HFFc6 (cell line): ENCODE data around the gene KCND2. TPM values are rescaled to one million over a fixed set of nuclear protein-coding genes. Genes with fewer than 3 reads are reported as not detected.

Experiments
- DNase-seq: peaks from one replicate; pipeline ENCODE4 v3.0.0-alpha.2; 2018
- H3K27ac Mint-ChIP-seq: 2 replicates; pipeline ENCODE4 v1.8.0; 2020; ENCODE audit warnings: mild to moderate bottlenecking, mixed read lengths
- H3K27me3 Mint-ChIP-seq: 2 replicates; pipeline ENCODE4 v1.8.0; 2021; ENCODE audit warnings: mild to moderate bottlenecking, moderate library complexity, mixed read lengths; ENCODE audit not compliant: insufficient read depth
- H3K36me3 Mint-ChIP-seq: 2 replicates; pipeline ENCODE4 v1.8.0; 2021; ENCODE audit warnings: low read depth, mixed read lengths
- H3K4me1 Mint-ChIP-seq: 2 replicates; pipeline ENCODE4 v1.8.0; 2020; ENCODE audit warnings: low read depth, mixed read lengths
- H3K4me3 Mint-ChIP-seq: 2 replicates; pipeline ENCODE4 v1.8.0; 2020; ENCODE audit warnings: mild to moderate bottlenecking, moderate library complexity, mixed read lengths
- H3K9me3 Mint-ChIP-seq: 2 replicates; pipeline ENCODE4 v1.8.0; 2020; ENCODE audit warnings: mild to moderate bottlenecking, mixed read lengths
- total RNA-seq, 6 experiments: library from RNA; stranded (reverse); fragmentation: NEBNext Ultra II Directional; extraction: Animal tissue kit (Norgen Biotek cat#: 25700); gene quantifications; 2 replicates in 1 of 6; 3 replicates in 5 of 6; pipeline ENCODE4 v1.2.3, GENCODE V29; 2021
- TF ChIP-seq, protein P1 (sequence below): fragments of 200-600 bp; sonication (generic); IDR thresholded peaks from 2 replicates; pipeline ENCODE4 v1.5.0; 2021; ENCODE audit warnings: antibody characterized with exemption, mild to moderate bottlenecking

Gene KCND2
- total RNA-seq, 6 experiments from 2014 or later: not detected

DNA sequence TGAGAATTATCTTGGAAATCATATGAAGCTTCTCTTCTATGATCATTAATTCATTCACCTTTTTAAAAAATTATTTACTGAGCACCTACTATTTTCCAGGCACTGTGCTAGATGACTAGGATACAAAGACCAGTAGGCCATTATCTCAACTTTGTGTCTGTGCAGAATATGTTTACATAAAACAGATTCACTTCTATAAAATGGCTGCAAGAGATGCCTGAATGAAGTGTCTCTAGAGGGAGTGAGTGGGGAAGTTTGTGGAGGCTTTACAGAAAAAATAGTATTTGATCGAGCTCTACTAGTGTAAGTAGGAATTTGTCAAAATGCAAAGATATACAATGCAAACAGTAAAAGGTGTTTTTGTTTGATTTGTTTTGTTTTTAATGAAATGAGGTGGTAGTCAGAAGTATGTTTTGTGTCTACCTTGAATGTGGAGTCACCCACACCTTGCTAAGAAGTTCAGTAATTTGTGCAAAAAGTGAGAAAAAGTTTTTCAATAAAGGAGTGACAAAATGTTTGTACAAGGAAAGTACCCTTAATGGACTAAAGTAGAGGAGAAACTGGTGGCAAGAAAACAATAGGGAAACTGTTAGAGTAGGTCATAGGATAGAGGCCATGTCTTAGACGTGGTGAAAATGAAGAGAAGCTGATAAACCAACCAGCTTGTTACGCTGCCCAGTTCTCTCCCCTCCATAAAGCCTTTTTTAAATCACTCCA lies 125.5 kb downstream of the KCND2 start:
- H3K27ac Mint-ChIP-seq: no peak overlapping the region

GRCh38 chr7:120400806-120401455 lies 128.0 kb downstream of the KCND2 start:
- Mint-ChIP-seq H3K4me3 (no peak overlapping the region), H3K9me3 (peaks cover 11% of the 10 kb centered on the region), H3K27ac (no peak overlapping the region), H3K4me1 (no peaks in the 10 kb centered on the region), H3K27me3 (no peaks in the 10 kb centered on the region), H3K36me3 (no peaks in the 10 kb centered on the region)
- DNase-seq: no peak
- TF ChIP-seq, protein P1, sequence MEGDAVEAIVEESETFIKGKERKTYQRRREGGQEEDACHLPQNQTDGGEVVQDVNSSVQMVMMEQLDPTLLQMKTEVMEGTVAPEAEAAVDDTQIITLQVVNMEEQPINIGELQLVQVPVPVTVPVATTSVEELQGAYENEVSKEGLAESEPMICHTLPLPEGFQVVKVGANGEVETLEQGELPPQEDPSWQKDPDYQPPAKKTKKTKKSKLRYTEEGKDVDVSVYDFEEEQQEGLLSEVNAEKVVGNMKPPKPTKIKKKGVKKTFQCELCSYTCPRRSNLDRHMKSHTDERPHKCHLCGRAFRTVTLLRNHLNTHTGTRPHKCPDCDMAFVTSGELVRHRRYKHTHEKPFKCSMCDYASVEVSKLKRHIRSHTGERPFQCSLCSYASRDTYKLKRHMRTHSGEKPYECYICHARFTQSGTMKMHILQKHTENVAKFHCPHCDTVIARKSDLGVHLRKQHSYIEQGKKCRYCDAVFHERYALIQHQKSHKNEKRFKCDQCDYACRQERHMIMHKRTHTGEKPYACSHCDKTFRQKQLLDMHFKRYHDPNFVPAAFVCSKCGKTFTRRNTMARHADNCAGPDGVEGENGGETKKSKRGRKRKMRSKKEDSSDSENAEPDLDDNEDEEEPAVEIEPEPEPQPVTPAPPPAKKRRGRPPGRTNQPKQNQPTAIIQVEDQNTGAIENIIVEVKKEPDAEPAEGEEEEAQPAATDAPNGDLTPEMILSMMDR: no peak

More for the DNA sequence above, 125.5 kb downstream of the KCND2 start:
- no peak overlapping the region for H3K4me3 Mint-ChIP-seq
- H3K9me3 Mint-ChIP-seq: peaks cover 25% of the 10 kb centered on the region
- H3K27me3 Mint-ChIP-seq: no peaks in the 10 kb centered on the region
- H3K4me1 Mint-ChIP-seq: no peaks in the 10 kb centered on the region
- TF ChIP-seq, protein P1: no peak
- H3K36me3 Mint-ChIP-seq: no peaks in the 10 kb centered on the region
- DNase-seq: no peak

DNA sequence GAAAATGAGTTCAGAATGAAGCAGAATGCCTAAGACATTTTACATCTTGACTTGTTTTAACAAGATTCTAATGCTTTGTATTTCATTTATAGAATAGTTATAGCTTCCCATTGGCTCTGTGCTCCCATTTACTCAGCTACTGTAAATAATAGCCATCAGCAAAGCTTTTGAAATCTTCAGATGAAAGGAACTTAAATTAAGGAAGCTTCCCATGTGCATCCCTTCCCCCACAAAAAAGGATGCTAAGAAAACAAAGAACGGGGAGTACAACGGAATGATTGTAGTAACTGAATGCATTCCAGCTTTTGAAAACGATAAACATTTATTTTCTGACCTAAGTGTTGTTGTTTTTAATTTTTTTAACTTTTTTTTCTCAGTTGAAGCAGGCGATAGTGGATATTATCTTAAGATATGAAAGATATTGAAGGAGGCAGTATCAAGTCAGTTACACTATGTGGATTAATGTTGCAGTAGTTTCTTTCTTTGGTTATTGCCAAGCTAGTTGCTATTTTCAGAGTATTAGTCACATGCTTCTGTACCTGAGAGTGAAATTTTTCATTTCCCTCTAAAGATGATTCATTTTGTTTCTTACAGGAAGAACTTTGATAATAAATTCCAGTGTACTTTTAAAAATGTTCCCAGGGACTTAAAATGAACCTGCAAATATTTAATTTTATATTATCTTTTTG lies 129.2 kb downstream of the KCND2 start:
- no peaks in the 10 kb centered on the region for H3K4me1 Mint-ChIP-seq
- no peak overlapping the region for H3K27ac Mint-ChIP-seq
- DNase-seq: no peak
- H3K9me3 Mint-ChIP-seq: peaks cover 19% of the 10 kb centered on the region
- no peaks in the 10 kb centered on the region for H3K27me3 Mint-ChIP-seq
- H3K4me3 Mint-ChIP-seq: no peak overlapping the region
- TF ChIP-seq, protein P1: no peak
- H3K36me3 Mint-ChIP-seq: no peaks in the 10 kb centered on the region

GRCh38 chr7:120402801-120403200 lies 129.8 kb downstream of the KCND2 start:
- no peak overlapping the region for H3K4me3 Mint-ChIP-seq
- no peaks in the 10 kb centered on the region for H3K36me3 Mint-ChIP-seq
- TF ChIP-seq, protein P1: no peak
- no peaks in the 10 kb centered on the region for H3K4me1 Mint-ChIP-seq
- no peak overlapping the region for H3K27ac Mint-ChIP-seq
- no peak for DNase-seq
- H3K27me3 Mint-ChIP-seq: no peaks in the 10 kb centered on the region
- peaks cover 21% of the 10 kb centered on the region for H3K9me3 Mint-ChIP-seq

DNA sequence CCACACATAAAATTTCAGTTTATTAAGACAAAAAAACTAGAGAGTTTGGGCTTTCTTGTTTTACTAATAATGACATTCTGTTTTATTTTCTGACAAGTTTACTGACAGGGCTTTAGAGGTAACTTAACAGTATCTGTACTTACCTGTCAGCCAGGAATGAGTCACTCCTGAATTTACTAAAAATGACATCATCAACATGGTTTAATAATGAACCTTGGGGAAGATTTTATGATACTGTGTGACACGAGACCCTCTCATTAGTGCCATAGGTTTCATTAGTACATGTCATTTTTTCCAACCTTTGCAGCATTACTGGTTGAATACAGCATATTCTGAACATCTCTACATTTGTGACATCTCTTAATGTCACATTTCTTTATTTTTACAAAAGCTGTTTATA lies 131.1 kb downstream of the KCND2 start:
- peaks cover 26% of the 10 kb centered on the region for H3K9me3 Mint-ChIP-seq
- H3K4me1 Mint-ChIP-seq: no peaks in the 10 kb centered on the region
- TF ChIP-seq, protein P1: no peak
- H3K36me3 Mint-ChIP-seq: no peaks in the 10 kb centered on the region
- no peak for DNase-seq
- no peak overlapping the region for H3K27ac Mint-ChIP-seq
- H3K27me3 Mint-ChIP-seq: no peaks in the 10 kb centered on the region
- no peak overlapping the region for H3K4me3 Mint-ChIP-seq
